T-helper 1 cell (primary cell): ENCODE measurements around the gene FRMD3.
A peak's percentile ranks its signal among the peaks of the same experiment; 100 is the strongest.
"Not testable (repeated sequence)": the region's sequence is repeated elsewhere in the genome, so short reads cannot be mapped to it uniquely, and the experiment has no call there.

ENCODE experiments used
- DNase-seq, 5 donors: peaks; one replicate each; pipeline ENCODE4 v3.0.0-alpha.2; 2012 to 2020

FRMD3 gene

DNA sequence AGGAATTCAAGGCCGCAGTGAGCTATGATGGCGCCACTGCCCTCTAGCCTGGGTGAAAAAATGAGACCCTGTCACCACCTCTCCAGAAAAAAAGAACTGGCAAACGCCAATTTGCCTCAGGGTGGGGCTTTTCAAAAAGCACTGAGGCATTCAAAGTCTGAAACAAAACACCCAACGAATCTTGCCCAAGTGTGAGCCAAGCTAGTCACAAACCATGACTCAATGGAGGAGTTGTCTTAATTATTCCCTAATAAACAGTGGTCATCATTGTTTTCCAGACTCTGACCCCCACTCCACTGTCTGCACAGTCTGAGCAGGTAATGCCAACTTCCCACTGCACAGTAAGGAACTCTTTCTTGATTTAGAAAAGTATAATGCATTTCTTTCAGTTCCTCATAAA, 16.8 kb downstream of the FRMD3 start:
- no peak for DNase-seq

DNA sequence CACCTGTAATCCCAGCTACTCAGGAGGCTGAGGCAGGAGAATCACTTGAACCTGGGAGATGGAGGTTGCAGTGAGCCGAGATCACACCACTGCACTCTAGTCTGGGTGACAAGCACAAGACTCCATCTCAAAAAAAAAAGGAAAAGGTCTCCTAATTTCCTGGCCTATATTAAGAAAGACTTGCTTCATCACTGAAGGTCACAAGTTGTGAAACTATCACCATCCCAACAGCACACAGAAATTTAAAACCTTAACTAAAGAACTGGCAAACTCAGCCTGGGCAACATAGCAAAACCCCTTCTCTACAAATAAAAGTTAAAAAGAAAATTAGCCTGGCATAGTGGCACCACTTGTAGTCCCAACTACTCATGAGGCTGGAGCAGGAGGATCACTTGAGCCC, 17.2 kb downstream of the FRMD3 start:
- DNase-seq, result no peak

GRCh38 chr9:83520292-83520691, 17.9 kb downstream of the FRMD3 start:
- no peak for DNase-seq

- not testable (repeated sequence) for DNase-seq
These were observed 20.2 kb downstream of the FRMD3 start for GRCh38 chr9:83517980-83518379.

DNA sequence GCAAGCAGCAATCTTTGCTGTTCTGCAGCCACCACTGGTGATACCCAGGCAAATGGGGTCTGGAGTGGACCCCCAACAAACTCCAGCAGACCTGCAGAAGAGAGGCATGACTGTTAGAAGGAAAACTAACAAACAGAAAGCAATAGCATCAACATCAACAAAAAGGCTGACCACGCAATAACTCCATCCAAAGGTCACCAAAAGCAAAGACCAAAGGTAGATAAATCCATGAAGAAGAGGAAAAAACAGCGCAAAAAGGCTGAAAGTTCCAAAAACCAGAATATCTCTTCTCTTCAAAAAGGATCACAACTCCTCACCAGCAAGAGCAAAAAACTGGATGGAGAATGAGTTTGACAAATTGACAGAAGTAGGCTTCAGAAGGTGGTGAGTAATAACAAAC, 23.4 kb downstream of the FRMD3 start:
- no peak for DNase-seq

DNA sequence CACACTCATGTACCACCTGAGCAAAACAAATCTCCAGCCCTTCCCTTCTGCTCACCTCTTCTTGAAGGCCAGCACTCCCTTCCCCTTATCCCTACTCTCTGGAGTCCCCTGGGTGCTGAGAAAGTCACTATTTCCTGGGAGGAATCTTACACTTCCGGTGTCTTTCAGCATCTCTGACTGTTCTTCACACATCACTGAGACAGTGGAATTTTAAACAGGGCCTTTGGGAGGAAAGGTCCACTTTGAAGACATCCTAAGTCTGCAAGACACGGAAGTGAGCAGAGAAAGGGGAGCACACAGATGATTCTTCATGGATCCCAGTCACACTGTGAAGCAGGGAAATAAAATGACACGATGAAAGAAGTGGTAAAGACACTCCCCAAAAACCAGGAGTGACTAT, 25.6 kb downstream of the FRMD3 start:
- no peak for DNase-seq

- DNase-seq, result peak in 1 of 5 donors; percentile 10
These were observed 27.1 kb downstream of the FRMD3 start for GRCh38 chr9:83511051-83511450.

DNA sequence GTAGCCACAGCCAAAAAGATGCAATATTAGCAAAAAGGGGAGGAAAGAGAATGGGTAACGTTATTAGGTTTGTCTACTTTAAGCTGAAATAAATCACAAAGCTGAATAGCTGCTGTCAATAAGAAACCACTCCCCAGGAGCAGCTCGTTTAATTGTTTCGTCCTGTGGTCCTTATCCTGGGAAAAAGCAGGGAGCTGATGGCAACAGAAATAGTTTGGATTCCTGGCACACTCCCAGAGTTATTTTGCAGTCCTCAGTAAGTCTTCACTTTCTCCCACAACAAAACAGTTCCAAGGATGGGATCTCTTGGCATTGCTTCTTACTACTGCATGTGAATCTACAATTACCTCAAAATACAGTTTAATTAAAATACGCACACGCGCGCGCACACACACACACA, 28.8 kb downstream of the FRMD3 start:
- DNase-seq, result no peak

- DNase-seq, result peak in 1 of 5 donors; percentile 28
These were observed 30.1 kb downstream of the FRMD3 start for GRCh38 chr9:83508067-83508466.

DNA sequence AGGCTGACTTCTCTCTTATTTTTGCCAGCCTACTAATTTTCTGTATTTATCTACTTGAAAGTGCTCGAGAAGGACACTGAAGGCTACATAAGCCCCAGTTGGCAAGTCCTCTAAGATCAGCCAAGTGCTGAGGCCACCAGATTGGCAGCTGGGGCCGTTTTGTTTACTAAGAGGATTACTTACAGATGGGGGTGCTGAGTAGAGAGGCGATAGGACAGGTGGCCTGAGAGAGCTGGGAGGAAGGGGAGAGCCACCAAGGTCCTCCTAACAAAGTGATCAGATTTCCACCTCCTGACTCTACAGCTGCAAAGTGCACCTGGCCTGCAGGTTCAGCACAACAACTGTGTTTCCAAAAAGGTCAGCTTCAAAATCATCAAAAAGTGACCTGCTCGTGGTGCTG, 32.9 kb downstream of the FRMD3 start:
- no peak for DNase-seq

DNA sequence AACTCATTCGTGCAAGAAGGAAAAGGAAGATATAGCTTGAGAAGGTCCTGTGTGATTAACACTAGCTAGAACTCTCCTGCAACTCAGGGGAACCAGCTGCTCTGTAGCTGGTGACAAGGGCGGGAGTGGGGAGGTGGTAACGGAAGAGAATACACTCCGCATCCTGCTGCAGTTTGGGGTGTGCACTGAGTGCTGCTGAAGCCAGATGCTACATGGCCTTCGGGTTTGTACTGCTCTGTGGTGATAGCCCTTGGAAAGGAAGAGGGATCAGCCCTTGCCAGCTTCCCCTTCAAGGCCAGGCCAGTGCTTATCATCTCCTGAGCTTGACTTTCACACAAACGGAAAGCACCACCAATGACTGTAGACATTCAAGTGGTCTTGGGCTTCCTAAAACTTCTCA, 34.3 kb downstream of the FRMD3 start:
- DNase-seq, result no peak

DNA sequence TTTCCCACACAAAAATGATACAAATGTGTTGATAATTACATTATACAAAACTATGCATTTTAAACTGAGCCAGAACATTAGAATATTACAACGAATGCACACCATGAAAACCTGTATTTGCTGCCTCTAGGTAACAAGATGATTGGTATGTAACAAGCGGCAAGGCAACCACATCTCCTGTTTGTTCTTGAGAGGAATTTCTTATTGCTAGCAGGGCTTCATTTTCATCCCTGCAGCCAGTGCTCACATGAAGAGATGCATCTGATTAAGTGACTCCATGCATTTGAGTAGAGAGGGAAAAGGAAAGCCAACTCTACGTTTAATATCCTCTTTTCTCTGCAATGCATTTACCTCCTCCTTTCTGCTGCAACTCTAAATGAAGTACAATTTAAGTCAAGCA, 36.6 kb downstream of the FRMD3 start:
- DNase-seq, result no peak

- no peak for DNase-seq
These were observed 40.8 kb downstream of the FRMD3 start for GRCh38 chr9:83497441-83497840.

DNA sequence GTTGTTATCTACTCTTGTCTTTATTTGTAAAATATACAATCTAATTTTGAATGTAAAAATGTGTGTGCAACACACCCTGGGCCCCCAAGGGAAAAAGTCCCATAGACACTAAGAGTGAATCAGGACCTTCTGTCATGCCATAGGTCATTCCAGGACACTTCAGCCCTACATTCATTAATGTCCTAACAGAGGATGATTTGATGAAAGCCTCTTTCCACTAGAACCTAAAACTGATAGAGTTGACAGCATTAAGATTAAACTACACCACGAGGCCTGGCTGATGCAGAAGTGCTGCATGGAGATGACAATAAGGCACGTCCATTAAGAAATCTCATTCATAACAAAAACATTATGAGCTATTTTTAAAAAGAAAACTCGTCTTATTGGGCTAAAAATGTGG, 46.2 kb downstream of the FRMD3 start:
- no peak for DNase-seq

DNA sequence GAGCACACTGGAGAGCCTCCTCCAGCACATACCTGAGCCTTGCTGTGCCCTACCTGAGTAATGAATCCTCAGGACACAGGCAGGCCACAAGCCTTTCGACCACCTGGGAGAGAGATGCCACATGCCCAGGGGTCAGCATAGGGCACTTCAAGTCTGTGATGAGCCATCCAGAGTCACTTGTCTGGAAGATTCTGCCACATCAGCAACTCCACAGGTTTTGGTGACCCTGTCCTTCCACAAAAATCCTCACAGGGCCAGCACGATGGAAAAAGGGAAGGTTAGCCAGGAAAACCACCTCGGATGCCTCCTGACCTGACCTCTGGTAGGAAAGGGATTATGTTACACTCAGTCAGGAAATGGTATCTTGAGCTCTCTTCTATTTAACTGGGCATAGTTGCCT, 46.8 kb downstream of the FRMD3 start:
- no peak for DNase-seq

DNA sequence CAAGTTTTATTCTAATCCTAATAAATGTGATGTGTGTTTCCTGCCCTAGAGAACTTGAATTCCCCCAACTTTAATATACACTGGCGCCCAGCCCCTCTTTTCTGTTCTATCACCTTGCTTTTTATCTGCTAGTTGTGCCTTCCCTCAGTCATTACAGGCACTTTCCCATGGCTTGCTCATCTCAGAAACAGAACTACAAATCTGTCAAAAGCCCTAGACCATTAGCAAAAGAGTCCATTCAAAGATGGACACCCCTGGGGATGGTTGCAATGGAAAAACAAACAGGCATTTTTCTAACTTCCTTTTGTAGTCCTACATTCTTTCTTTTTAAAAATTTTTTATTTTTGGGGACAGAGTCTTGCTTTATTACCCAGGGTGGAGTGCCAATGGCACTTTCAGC, 48.2 kb downstream of the FRMD3 start:
- no peak for DNase-seq

DNA sequence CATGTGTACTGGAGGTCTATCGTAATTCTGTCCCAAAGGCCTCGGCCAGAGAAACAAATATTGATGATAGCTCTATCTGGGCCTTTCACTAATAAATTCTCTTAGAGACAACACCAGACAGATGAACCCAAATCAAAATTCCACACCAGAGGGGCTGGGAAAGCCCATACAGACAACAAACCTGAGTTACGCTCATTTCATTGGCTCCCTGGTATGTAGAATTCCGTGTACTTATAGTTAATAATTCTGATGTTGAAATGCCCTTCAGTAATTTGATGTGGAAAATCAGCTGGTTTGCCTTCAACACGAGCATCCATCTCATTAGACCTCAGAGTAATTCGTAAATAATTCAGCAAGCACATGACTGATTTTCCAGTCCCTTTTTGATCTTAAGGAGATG, 53.2 kb downstream of the FRMD3 start:
- DNase-seq, result no peak

DNA sequence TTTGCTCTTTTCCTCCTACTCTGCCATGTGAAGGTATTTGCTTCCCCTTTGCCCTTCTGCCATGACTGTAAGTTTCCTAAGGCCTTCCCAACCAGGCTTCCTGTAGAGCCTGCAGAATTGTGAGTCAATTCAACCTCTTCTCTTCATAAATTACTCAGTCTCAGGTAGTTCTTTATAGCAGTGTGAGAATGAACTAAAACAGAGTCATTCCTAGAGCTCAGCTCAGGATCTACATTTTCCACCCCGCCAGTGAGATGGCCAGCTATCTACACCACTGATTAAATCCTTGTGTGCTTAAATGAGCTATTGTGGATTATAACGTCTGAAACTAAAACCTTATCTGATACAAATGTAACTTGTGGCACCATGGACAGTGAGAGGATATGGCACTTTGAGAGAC, 55.0 kb downstream of the FRMD3 start:
- no peak for DNase-seq

DNA sequence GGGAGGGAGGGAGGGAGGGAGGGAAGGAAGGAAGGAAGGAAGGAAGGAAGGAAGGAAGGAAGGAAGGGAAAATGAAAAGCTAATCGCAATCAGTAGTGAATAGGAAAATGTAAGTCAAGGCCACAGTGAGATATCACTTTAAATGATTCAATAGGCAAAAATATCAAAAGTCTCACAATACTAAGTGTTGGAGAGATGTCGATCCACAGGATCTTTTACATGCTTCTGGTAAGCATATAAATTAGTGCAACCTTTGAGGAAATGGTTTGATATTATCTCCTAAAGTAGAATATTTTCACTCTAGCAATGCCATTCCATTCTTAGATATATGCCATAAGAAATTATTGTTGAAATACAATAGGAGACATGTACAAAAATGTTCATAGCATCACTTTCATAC, 58.4 kb downstream of the FRMD3 start:
- no peak for DNase-seq

- DNase-seq, result no peak
These were observed 60.6 kb downstream of the FRMD3 start for GRCh38 chr9:83477571-83477970.

DNA sequence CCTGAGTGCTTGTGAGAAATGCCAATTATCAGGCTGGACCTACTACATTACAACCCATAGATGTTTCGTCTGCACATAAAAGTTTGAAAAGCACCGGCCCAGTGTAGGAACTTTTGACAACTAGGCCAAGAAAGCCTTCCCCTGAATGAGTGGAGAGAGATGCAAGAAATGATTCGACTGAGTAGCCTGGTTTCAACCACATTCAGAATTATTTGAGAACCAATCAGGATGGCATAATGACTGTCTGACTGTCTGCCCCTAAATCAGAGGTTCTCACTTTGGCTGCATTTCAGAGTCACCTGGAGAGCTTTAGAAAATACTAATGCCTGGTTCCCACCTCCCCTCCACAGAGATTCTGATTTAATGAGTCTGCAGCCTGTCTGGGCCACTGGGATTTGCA, 61.1 kb downstream of the FRMD3 start:
- DNase-seq, result no peak

GRCh38 chr9:83476513-83476912, 61.7 kb downstream of the FRMD3 start:
- DNase-seq, result no peak

DNA sequence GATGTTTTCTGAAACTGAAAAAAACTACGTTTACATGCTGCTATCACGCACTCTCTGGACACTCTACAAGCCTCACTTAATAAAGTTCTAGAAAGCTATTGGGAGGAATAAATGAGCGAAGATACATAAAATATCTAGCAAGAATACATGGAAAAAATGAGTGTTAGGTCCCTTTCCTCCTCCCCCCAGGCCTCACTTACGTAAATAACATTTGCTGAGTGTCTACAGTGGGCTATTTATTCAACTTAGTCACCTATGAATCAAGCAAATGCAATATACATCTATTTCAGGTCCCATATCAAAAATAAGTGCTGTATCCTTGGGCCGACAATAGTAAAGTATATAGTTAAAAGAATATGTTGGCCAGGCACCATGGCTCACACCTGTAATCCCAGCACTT, 62.5 kb downstream of the FRMD3 start:
- no peak for DNase-seq

DNA sequence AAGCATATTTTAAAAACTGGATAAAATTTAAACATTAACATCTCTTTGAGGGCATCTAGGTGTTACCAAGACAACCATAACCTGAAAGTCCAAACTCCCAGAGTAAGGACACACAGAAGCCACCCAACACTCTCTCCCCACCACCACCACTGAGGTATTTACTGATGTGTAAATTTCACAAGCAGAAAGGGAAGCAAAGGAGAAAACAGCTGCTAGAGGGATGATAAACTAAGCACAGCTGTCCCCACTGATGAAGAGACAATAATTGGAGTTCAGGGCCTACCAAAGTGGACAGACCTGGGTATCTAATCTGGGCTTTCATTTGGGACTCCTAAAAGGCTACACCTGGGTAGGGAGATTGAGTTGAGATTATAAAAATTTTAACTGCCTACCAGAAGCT, 63.6 kb downstream of the FRMD3 start:
- DNase-seq, result no peak

- DNase-seq, result peak in 1 of 5 donors; percentile 2
These were observed 64.7 kb downstream of the FRMD3 start for GRCh38 chr9:83473488-83473971.

GRCh38 chr9:83472764-83473163, 65.4 kb downstream of the FRMD3 start:
- no peak for DNase-seq
